ENCODE results near the gene SLC25A44. TPM values are rescaled to one million over a fixed set of nuclear protein-coding genes. Genes with fewer than 3 reads are reported as not detected.

The SLC25A44 gene
- total RNA-seq, 4 donors from 2014 or later, result 9.2 to 19.5 (median 18.5) TPM

DNA sequence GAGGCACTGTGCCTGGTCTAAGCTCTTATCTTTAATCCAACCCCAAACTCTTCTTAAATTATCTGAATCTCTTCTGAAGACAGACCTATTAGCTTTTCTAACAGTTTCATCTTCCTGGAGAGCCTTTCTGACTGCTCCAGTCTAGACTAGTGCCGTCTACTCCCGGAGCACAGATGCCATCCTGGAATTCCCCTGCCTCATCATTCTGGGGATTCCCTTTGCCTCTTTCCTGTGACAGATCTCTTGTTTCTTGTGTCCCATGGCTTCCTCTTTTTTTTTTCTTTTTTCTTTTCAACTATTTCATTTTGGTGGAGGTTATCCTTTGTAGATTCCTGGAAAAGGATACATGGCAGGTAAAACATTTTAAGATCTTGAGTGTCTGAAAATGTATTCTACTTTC lies 28.8 kb upstream of the SLC25A44 start:
- no peak overlapping the region for H3K4me3 ChIP-seq
- no peak overlapping the region for H3K27ac ChIP-seq
- no peaks in the 10 kb centered on the region for H3K9me3 ChIP-seq
- intact Hi-C loops (cut with DNase I; ENCODE audit: low total_unique reads) (loop anchor here (10.0 kb wide), 1 partner anchor 310 kb away; the partner anchor contains the start of genes GON4L and SYT11), in situ Hi-C loops (cut with MboI; ENCODE audit: low sequenced_read_pairs in 4 of 4) (no loop called here)
- no peaks in the 10 kb centered on the region for H3K36me3 ChIP-seq
- peaks cover 7 to 15% of the 10 kb centered on the region in 2 donors for H3K4me1 ChIP-seq
- TF ChIP-seq, protein P1, sequence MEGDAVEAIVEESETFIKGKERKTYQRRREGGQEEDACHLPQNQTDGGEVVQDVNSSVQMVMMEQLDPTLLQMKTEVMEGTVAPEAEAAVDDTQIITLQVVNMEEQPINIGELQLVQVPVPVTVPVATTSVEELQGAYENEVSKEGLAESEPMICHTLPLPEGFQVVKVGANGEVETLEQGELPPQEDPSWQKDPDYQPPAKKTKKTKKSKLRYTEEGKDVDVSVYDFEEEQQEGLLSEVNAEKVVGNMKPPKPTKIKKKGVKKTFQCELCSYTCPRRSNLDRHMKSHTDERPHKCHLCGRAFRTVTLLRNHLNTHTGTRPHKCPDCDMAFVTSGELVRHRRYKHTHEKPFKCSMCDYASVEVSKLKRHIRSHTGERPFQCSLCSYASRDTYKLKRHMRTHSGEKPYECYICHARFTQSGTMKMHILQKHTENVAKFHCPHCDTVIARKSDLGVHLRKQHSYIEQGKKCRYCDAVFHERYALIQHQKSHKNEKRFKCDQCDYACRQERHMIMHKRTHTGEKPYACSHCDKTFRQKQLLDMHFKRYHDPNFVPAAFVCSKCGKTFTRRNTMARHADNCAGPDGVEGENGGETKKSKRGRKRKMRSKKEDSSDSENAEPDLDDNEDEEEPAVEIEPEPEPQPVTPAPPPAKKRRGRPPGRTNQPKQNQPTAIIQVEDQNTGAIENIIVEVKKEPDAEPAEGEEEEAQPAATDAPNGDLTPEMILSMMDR (IDR thresholded peaks at IDR 0.05 in 4 of 5, conservative IDR thresholded peaks at IDR 0.05 in 1 of 5), result no peak
- TF ChIP-seq POLR2A (IDR thresholded peaks at IDR 0.05), result no peak
- DNase-seq (no peak), ATAC-seq (no peak)
- H3K27me3 ChIP-seq, result no peaks in the 10 kb centered on the region

DNA sequence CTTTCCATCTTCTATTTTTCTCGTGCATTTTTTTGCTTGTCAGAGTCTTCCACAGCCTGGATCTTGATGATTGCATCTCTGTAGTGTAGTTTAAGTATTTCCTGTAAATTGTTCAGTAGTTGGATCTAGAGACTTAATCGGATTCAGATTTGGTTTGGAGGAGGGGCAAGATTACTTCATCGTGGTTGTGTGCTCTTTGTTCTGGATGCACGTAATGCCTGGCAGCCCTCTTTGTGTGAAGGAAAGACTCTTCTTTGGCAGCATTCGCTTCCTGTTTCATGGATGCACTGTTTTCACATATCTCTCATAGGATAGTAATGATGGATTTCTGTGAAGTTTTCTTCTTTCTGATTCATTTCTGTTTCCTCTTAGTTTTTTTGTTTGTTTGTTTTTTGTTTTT lies 26.4 kb upstream of the SLC25A44 start:
- ATAC-seq (no peak), DNase-seq (no peak)
- intact Hi-C loops (cut with DNase I; ENCODE audit: low total_unique reads) (loop anchor here (10.0 kb wide), 1 partner anchor 313 kb away; the partner anchor contains the start of genes GON4L and SYT11), in situ Hi-C loops (cut with MboI; ENCODE audit: low sequenced_read_pairs in 4 of 4) (no loop called here)
- H3K36me3 ChIP-seq, result no peaks in the 10 kb centered on the region
- H3K4me1 ChIP-seq, result no peaks in the 10 kb centered on the region
- H3K4me3 ChIP-seq, result no peak overlapping the region
- no peak overlapping the region for H3K27ac ChIP-seq
- H3K9me3 ChIP-seq, result no peaks in the 10 kb centered on the region
- H3K27me3 ChIP-seq, result no peaks in the 10 kb centered on the region
- TF ChIP-seq, protein P1 (IDR thresholded peaks at IDR 0.05 in 4 of 5, conservative IDR thresholded peaks at IDR 0.05 in 1 of 5), result no peak
- no peak for TF ChIP-seq POLR2A (IDR thresholded peaks at IDR 0.05)

DNA sequence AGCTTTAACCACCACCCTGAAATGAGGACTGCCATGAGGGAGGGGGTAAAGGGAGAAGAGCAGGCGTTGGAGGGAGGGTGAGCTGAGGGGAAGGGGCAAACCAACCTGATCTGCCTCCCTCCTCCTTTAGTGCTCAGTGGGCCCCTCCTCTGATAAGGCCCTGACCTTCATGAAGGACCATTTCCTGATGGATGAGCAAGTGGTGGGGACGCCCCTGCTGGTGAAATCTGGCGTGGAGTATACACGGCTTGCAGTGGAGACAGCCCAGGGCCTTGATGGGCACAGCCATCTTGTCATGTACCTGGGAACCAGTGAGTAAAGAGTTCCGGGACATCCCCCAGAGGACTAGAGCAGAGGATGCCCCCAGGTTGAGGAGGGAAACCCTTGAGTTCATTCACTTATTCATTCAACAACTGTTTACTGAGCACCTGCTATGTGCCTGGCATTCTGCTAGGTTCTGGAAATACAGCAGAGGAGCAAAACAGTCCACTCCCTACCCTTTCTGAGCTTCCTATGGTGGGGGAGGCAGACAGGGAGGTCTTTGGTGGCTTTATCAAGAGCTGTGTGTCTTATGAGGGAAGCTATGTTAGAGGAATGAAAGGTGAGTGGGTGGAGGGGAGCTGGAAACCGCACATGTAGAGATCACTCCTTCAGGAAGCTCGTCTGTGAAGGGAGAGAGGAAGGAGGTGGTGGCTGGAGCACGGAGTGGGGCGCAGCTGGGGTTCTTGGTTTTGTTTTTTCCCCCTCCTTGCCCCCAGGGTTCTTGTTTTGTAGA lies 21.0 kb upstream of the SLC25A44 start:
- Histone ChIP-seq H3K9me3 (no peaks in the 10 kb centered on the region), H3K27ac (no peak overlapping the region), H3K27me3 (no peaks in the 10 kb centered on the region), H3K4me1 (no peaks in the 10 kb centered on the region), H3K4me3 (no peak overlapping the region), H3K36me3 (no peaks in the 10 kb centered on the region)
- no peak for ATAC-seq
- no peak for DNase-seq
- no peak for TF ChIP-seq POLR2A (IDR thresholded peaks at IDR 0.05)
- TF ChIP-seq, protein P1 (IDR thresholded peaks at IDR 0.05 in 4 of 5, conservative IDR thresholded peaks at IDR 0.05 in 1 of 5), result no peak
- intact Hi-C loops (cut with DNase I; ENCODE audit: low total_unique reads) (no loop called here), in situ Hi-C loops (cut with MboI; ENCODE audit: low sequenced_read_pairs in 4 of 4) (no loop called here)

DNA sequence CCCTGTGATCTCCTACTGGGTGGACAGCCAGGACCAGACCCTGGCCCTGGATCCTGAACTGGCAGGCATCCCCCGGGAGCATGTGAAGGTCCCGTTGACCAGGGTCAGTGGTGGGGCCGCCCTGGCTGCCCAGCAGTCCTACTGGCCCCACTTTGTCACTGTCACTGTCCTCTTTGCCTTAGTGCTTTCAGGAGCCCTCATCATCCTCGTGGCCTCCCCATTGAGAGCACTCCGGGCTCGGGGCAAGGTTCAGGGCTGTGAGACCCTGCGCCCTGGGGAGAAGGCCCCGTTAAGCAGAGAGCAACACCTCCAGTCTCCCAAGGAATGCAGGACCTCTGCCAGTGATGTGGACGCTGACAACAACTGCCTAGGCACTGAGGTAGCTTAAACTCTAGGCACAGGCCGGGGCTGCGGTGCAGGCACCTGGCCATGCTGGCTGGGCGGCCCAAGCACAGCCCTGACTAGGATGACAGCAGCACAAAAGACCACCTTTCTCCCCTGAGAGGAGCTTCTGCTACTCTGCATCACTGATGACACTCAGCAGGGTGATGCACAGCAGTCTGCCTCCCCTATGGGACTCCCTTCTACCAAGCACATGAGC lies 17.2 kb upstream of the SLC25A44 start:
- TF ChIP-seq, protein P1 (IDR thresholded peaks at IDR 0.05 in 4 of 5, conservative IDR thresholded peaks at IDR 0.05 in 1 of 5), result no peak
- TF ChIP-seq POLR2A (IDR thresholded peaks at IDR 0.05), result no peak
- Histone ChIP-seq H3K27ac (no peak overlapping the region), H3K27me3 (peaks cover 0 to 3% (median 0%) of the 10 kb centered on the region in 3 donors), H3K9me3 (no peaks in the 10 kb centered on the region), H3K36me3 (no peaks in the 10 kb centered on the region), H3K4me1 (no peaks in the 10 kb centered on the region), H3K4me3 (no peak overlapping the region)
- ATAC-seq (no peak), DNase-seq (no peak)
- intact Hi-C loops (cut with DNase I; ENCODE audit: low total_unique reads) (no loop called here), in situ Hi-C loops (cut with MboI; ENCODE audit: low sequenced_read_pairs in 4 of 4) (no loop called here)

Data from gastrocnemius medialis (tissue), 4 donors.